GM10847 (cell line): ENCODE data around the gene DAW1.

Experiments
- POLR2A ChIP-seq: IDR thresholded peaks from 2 replicates; pipeline ENCODE4 v1.6.1; 2011; ENCODE audit not compliant: insufficient read length; ENCODE audit errors: extremely low read depth

DAW1 gene

GRCh38 chr2:227884511-227884947 lies 13.1 kb downstream of the DAW1 start:
- no peak for TF ChIP-seq POLR2A

GRCh38 chr2:227886149-227886548 lies 14.7 kb downstream of the DAW1 start:
- no peak for TF ChIP-seq POLR2A

- no peak for TF ChIP-seq POLR2A
Observed at GRCh38 chr2:227888289-227888688, 16.9 kb downstream of the DAW1 start.

- no peak for TF ChIP-seq POLR2A
Observed at GRCh38 chr2:227889336-227889735, 17.9 kb downstream of the DAW1 start.

GRCh38 chr2:227890495-227891079 lies 19.2 kb downstream of the DAW1 start:
- no peak for TF ChIP-seq POLR2A

- no peak for TF ChIP-seq POLR2A
Observed at GRCh38 chr2:227891673-227892072, 20.2 kb downstream of the DAW1 start.

GRCh38 chr2:227903381-227903780 lies 31.9 kb downstream of the DAW1 start:
- TF ChIP-seq POLR2A, result no peak

- no peak for TF ChIP-seq POLR2A
Observed at GRCh38 chr2:227906991-227907390, 35.6 kb downstream of the DAW1 start.

GRCh38 chr2:227908266-227909054 lies 37.0 kb downstream of the DAW1 start:
- no peak for TF ChIP-seq POLR2A

GRCh38 chr2:227914362-227914761 lies 42.9 kb downstream of the DAW1 start:
- TF ChIP-seq POLR2A, result no peak

GRCh38 chr2:227921648-227922047 lies 50.2 kb downstream of the DAW1 start:
- no peak for TF ChIP-seq POLR2A

- TF ChIP-seq POLR2A, result no peak
Observed at GRCh38 chr2:227932001-227932400, 60.6 kb downstream of the DAW1 start.

- TF ChIP-seq POLR2A, result no peak
Observed at GRCh38 chr2:227932403-227932802, 61.0 kb downstream of the DAW1 start.

- no peak for TF ChIP-seq POLR2A
Observed at GRCh38 chr2:227933884-227934283, 62.5 kb downstream of the DAW1 start.

GRCh38 chr2:227939271-227940027 lies 68.0 kb downstream of the DAW1 start:
- no peak for TF ChIP-seq POLR2A

- no peak for TF ChIP-seq POLR2A
Observed at GRCh38 chr2:227942021-227942420, 70.6 kb downstream of the DAW1 start.

GRCh38 chr2:227942965-227943364 lies 71.5 kb downstream of the DAW1 start:
- no peak for TF ChIP-seq POLR2A

GRCh38 chr2:227960317-227960716 lies 88.9 kb downstream of the DAW1 start:
- no peak for TF ChIP-seq POLR2A
